GM18502 (cell line): ENCODE measurements around the gene PRSS36.
"Not testable (repeated sequence)": the region's sequence is repeated elsewhere in the genome, so short reads cannot be mapped to it uniquely, and the experiment has no call there.

ENCODE experiments used
- ATAC-seq: cut with Tn5 transposase; IDR thresholded peaks from one replicate; pipeline ENCODE4 v1.9.1; 2021; ENCODE audit warnings: mild to moderate bottlenecking; ENCODE audit not compliant: unreplicated experiment, poor library complexity

The PRSS36 gene

DNA sequence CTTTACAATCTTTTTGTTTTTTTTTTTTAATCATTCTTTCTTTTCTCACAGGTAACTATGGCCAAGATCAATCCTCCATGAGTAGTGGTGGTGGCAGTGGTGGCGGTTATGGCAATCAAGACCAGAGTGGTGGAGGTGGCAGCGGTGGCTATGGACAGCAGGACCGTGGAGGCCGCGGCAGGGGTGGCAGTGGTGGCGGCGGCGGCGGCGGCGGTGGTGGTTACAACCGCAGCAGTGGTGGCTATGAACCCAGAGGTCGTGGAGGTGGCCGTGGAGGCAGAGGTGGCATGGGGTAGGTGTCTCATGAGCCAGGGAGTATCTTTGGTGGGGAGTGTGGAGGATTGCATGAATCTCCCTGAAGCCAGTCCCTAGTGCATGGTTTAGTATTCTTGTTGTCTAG lies 35.0 kb upstream of the PRSS36 start:
- ATAC-seq = no peak

DNA sequence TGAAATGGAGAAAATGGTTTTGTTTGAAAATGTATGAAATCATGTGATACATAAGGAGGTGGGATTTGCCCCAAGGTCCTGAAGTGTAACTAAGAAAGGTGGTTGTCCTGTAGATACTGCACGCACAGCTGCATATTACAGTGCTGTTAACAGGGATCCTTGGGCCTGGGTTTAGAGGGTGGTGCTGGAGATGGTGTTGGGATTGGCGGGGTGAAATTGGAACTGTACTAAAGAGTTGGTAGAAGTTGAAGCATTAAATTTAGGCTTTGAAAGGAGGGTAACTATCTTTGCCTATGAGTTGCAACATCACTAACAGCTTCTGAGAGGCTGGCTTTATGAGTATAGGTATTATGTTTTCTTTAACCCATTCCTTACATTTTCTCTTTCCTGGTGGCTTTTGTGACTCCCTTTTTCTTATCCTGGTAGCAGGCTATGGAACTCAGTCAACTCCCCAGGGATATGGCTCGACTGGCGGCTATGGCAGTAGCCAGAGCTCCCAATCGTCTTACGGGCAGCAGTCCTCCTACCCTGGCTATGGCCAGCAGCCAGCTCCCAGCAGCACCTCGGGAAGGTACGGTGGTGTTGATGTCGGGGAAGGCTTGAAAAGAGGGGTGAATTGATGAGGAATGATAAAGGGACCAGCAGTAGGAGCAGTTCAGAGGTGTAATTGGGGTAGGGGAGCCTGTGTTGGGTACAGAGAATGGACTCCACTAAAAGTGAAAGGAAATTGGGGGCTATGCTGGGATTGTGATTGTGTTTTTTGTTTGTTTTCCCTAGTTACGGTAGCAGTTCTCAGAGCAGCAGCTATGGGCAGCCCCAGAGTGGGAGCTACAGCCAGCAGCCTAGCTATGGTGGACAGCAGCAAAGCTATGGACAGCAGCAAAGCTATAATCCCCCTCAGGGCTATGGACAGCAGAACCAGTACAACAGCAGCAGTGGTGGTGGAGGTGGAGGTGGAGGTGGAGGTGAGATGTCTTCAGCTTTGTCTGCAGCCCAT lies 33.9 kb upstream of the PRSS36 start:
- ATAC-seq = no peak

DNA sequence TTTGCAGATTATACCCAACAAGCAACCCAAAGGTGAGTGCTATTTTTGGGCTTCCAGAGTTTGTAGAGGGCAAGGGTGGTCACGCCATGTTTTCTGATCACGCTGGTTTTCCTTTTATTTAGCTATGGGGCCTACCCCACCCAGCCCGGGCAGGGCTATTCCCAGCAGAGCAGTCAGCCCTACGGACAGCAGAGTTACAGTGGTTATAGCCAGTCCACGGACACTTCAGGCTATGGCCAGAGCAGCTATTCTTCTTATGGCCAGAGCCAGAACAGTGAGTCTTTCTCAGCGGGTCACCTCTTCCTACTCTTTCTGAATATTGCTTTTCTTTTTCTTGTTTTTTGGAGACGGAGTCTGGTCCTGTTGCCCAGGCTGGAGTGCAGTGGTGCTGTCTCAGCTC lies 32.5 kb upstream of the PRSS36 start:
- no peak for ATAC-seq

GRCh38 chr16:31181102-31181830 lies 31.4 kb upstream of the PRSS36 start:
- no peak for ATAC-seq

GRCh38 chr16:31179747-31180459 lies 30.0 kb upstream of the PRSS36 start, which contains the start of gene FUS:
TSS of gene FUS (plus strand) at chr16:31180139. CDS start at chr16:31180215, 76 bp downstream.
- ATAC-seq = peak; percentile 58

- no peak for ATAC-seq
Observed at GRCh38 chr16:31179219-31179746, 29.4 kb upstream of the PRSS36 start.

- no peak for ATAC-seq
Observed at GRCh38 chr16:31177136-31177535, 27.3 kb upstream of the PRSS36 start.

- ATAC-seq = not testable (repeated sequence)
Observed at GRCh38 chr16:31170048-31170447, 20.2 kb upstream of the PRSS36 start.

- no peak for ATAC-seq
Observed at GRCh38 chr16:31168848-31169247, 19.0 kb upstream of the PRSS36 start.

DNA sequence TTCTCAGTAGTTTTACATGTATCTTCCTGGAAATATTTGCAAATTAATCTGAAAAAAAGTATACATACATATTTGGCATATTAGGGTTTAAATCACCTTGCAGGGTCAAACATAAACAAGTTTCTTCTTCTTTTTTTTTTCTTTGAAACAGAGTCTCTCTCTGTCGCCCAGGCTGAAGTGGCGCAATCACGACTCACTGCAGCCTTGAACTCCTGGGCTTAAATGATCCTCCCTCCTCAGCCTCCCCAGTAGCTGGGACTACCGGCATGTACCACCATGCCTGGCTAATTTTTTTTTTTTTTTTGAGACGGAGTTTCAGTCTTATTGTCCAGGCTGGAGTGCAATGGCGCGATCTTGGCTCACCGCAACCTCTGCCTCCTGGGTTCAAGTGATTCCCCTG lies 17.4 kb upstream of the PRSS36 start:
- no peak for ATAC-seq

GRCh38 chr16:31157136-31157535 lies 7.3 kb upstream of the PRSS36 start:
- ATAC-seq = no peak

DNA sequence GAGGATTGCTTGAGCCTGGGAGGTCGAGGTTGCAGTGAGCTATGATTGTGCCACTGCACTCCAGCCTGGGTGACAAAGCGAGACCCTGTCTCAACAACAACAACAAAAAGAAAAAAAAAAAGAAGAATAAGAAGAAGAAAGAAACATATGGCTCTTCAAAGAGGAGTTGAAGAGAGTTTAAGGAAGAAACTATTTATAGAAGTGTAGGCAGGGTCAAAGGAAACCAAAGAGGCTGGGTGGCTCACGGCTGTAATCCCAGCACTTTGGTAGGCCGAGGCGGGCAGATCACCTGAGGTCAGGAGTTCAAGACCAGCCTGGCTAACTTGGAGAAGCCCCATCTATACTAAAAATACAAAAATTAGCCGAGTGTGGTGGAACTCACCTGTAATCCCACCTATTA lies 1.1 kb upstream of the PRSS36 start:
- ATAC-seq = not testable (repeated sequence)

GRCh38 chr16:31149332-31149731 lies 534 bp downstream of the PRSS36 start:
- ATAC-seq = no peak

DNA sequence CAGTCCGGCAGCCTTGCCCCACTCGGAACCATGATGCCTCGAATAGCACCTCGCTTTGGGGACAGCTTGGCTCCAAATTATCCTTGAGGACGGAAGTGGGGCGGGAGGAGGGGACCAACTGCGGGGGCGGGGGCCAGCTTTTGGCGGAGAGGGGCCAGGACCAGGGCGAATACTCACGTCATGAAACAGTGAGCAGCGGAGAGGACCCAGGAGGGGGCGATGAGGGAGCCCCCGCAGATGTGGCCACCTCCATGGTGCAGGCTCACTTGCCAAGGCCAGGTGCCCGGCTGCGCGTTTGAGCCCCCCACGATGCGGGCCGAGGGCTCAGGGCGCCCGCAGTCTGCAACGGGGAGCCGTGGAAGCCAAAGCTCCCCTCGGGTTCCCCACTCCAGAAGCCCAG lies 970 bp downstream of the PRSS36 start:
- ATAC-seq = no peak

DNA sequence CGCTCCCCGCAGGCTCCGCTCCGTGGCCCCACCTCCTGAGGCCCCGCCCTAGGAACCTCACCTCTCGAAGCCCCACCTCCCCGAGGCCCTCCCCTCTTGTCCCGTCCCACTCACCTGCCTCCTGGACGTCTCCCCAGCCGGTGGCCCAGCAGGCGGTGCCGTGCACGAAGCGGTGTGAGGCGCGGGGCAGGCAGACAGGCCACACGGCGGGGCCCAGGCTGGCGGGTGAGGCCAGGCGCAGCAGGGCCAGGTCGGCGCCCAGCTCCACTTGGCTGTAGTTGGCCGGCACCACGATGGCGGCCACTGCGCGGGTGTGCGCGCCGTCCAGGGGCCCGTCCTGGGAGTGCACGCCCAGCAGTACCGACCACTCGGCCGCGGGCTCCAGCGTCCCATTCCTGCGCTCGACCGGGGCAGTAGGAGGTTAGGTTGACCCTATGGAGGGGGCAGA lies 1.6 kb downstream of the PRSS36 start:
- no peak for ATAC-seq

GRCh38 chr16:31147574-31147973 lies 2.3 kb downstream of the PRSS36 start:
- ATAC-seq = no peak

GRCh38 chr16:31145398-31145990 lies 4.4 kb downstream of the PRSS36 start:
- no peak for ATAC-seq

- not testable (repeated sequence) for ATAC-seq
Observed at GRCh38 chr16:31144418-31144817, 5.4 kb downstream of the PRSS36 start.

- no peak for ATAC-seq
Observed at GRCh38 chr16:31143694-31144148, 6.1 kb downstream of the PRSS36 start.
